CD1c-positive myeloid dendritic cell (primary cell): ENCODE results near the gene SMAD4.
"Not testable (repeated sequence)": the region's sequence is repeated elsewhere in the genome, so short reads cannot be mapped to it uniquely, and the experiment has no call there.

Experiments used
- DNase-seq: peaks from one replicate; pipeline ENCODE4 v3.0.0-alpha.2; 2016; ENCODE audit errors: extremely low spot score

Gene SMAD4

DNA sequence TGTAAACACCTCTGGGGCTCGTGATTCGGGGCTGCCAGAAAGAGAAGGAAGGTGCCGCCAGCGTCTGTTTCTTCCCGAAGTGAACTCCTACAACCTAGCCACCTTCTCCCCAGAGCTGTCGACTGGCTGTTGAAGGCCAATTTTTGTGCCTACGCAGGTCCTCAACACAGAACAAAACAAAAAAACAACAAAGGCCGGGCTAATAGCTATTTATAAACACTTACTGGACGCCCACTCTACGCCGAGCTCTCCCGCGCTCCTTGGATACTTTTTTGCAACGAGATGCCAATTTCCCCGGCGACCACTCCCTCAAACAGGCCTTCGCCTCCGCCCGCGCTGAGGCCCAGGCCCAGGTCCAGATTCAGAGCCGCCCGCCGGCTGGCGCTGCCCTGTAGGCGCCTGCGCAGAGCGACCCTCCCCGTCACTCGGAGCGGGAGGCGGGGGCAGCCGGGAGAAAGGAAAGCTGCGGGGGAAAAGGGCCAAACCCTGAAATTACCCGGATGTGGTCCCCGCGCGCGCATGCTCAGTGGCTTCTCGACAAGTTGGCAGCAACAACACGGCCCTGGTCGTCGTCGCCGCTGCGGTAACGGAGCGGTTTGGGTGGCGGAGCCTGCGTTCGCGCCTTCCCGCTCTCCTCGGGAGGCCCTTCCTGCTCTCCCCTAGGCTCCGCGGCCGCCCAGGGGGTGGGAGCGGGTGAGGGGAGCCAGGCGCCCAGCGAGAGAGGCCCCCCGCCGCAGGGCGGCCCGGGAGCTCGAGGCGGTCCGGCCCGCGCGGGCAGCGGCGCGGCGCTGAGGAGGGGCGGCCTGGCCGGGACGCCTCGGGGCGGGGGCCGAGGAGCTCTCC, at the start of gene SMAD4:
SMAD4 (plus strand) TSS at position 520 of the 843 bp plus-strand sequence. CDS start 16,834 bp downstream, outside the sequence.
- DNase-seq: peak; percentile 98

DNA sequence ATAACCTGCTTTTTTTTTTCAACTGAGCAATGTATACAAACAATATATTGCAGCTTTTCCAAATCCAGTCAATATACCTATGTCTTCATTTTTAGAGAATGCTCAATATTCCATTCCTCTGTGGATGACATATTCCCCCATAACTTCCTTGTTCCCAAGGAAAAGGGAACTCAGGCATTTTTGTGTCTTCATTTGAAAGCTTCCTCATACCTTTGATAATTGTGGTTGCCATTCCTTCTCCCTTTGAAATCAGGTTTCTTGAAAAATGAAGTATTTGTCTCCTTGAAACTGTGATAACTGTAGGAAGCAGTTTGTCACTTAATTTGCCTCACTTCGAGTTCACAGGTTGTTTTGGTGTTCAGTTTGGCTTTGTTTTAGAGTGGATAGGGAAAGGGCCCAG, 48.6 kb upstream of the SMAD4 start:
- peak; percentile 8 for DNase-seq

DNA sequence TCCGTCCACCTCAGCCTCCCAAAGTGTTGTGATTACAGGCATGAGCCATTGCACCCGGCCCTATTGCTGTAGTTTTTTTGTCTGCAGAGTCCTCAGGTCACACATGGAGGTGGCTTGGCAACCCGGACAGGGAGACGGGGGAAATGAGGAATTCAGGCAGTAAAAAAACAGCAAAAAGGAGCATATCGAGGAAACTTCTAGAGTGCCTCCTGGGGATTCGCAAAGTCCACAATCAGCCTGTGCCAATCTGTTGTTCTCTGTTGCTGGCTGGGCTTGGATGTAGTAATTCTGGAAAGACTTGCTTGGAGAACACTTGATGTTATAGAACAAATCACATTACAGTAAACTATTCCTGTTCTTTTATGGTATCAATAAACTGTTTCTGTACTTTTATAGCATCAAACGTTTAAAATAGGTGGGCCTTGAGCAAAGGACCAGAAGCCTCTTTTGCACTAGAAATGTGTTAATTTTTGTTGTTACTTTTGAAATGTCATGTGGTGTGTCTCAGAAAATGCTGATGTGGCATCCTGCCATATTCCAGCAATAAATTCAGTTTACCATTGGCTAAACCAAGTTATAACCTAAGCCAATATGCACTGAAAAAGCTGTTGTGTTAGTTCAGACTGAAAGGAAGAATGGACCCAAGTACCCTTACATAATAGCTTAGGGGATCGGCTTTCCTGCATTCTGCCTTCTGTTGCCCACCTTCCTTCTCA, 47.8 kb upstream of the SMAD4 start:
- no peak for DNase-seq

GRCh38 chr18:50982802-50983179, 47.2 kb upstream of the SMAD4 start:
- DNase-seq: no peak

- no peak for DNase-seq
Measured at GRCh38 chr18:50986360-50987087, 43.5 kb upstream of the SMAD4 start.

DNA sequence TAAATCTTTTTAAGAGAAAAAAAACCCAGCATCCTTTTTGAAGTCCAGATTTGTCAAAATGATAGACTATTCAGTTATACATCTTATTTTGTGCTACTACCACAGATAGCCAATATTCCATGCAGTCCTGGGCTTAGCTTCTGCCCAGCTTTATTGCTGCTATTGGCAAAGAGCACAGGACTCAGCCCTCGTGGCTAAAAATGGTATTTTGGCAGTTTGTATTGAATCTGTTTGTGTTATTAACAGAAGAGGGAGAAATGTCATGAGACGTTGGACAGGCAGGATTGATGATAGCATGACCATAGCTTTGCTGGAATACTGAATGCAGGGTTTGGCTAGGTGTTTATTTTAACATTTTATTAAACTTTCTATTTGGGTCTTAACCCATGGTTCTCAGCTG, 42.8 kb upstream of the SMAD4 start:
- no peak for DNase-seq

GRCh38 chr18:50989711-50990110, 40.3 kb upstream of the SMAD4 start:
- no peak for DNase-seq

- DNase-seq: no peak
Measured at GRCh38 chr18:50992351-50992762, 37.7 kb upstream of the SMAD4 start.

DNA sequence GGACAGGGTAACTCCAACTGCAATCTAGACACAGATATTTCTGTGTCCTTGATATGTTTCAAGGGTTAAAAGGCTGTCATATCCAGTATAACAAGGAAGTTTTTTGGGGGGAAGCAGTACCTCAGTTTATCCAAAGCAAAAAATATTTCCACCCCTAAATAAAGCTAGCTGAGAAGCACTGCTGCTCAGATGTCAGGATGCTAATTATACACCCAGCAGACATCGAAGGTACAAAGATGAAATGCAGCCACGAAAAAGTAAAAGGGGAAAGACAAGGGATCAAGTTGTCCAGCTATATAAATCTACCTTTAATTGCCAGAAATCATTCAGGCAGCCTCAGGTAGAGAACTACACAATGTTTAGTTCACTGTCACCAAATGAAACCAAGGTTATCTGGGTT, 36.0 kb upstream of the SMAD4 start:
- DNase-seq: no peak

DNA sequence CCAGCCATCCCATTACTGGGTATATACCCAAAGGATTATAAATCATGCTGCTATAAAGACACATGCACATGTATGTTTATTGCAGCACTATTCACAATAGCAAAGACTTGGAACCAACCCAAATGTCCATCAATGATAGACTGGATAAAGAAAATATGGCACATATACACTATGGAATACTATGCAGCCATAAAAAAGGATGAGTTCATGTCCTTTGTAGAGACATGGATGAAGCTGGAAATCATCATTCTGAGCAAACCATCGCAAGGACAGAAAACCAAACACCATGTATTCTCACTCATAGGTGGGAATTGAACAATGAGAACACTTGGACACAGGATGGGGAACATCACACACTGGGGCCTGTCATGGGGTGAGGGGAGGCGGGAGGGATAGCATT, 26.8 kb upstream of the SMAD4 start:
- not testable (repeated sequence) for DNase-seq

DNA sequence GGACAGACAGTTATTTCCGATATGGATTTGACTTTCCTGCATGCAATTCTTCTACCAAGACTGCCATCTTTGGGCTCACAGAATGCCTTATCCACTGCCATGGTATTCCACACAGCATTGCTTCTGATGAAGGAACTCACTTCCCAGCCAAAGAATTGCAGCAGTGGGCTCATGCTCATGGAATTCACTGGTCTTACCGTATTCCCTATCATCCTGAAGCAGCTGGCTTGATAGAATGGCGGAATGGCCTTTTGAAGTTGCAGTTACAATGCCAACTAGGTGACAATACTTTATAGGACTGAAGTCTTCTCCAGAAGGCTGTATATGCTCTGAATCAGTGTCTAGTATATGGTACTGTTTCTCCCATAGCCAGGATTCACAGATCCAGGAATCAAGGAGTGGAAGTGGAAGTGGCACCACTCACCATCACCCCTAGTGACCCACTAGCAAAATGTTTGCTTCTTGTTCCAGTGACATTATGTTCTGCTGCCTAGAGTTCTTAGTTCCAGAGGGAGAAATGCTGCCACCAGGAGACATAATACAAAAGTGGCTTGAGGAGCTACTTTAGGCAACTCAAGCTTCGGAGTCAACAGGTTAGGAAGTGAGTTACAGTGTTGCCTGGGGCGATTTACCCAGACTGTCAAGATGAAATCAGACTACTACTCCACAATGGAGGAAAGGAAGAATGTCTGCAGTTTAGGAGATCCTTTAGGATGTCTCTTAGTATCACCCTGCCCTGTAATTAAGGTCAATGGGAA, 23.8 kb upstream of the SMAD4 start:
- DNase-seq: no peak

DNA sequence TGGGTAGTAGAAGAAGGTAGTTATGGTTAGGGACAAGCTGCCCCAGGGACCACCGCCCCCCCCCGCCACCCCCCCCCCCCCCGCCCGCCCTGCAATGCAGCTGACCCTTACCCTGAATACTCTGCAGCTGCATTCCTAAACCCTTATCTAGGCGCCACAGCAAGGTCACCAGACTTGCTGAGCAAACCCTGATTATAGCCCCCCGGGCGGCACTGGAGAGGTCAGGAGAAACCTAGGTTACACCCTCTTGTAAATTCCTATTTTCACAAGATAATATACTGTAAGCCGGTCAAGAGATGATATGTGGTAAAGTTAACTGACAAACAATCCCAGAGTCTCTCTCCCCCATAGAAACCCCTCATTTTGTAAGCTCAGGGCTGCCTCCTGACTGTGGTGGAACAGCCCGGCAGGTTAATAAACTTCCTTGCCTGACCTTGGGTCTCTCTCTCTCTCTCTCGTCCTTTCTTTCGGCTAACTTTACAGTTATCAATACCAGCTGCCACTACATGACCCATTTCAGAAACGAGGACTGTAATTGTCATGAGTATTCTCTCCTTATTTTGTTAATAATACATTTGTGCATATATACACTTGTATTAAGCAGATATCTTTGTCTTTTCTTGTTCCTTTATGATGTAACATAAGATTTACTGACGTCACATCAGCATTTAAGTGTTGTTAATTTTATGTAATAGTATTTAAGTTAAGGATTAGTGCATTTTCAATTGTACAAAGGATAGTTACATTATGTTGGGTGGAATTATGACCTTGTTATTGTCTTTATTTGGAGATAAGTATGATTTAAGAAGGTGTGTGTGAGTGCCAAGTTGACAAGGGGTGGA, 22.8 kb upstream of the SMAD4 start:
- DNase-seq: no peak

- DNase-seq: no peak
Measured at GRCh38 chr18:51007790-51008139, 22.2 kb upstream of the SMAD4 start.

GRCh38 chr18:51009072-51009471, 20.9 kb upstream of the SMAD4 start:
- DNase-seq: peak; percentile 72

DNA sequence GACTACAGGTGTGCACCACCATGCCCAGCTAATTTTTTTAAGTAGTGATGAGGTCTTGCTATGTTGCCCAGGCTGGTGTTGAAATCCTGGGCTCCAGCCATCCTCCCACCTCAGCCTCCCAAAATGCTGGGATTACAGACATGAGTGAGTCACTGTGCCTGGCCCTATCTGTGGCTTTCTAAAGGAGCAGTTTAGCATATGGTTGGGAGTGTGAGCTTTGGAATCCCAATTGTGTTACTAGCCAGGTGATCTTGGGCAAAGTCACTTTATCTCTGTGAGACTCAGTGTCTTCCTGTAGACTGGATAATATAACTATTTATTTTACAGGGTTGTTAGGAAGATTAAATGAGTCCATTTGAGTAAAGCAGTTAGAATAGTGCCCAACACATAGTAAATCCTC, 19.8 kb upstream of the SMAD4 start:
- no peak for DNase-seq

GRCh38 chr18:51011709-51012108, 18.3 kb upstream of the SMAD4 start:
- DNase-seq: no peak

DNA sequence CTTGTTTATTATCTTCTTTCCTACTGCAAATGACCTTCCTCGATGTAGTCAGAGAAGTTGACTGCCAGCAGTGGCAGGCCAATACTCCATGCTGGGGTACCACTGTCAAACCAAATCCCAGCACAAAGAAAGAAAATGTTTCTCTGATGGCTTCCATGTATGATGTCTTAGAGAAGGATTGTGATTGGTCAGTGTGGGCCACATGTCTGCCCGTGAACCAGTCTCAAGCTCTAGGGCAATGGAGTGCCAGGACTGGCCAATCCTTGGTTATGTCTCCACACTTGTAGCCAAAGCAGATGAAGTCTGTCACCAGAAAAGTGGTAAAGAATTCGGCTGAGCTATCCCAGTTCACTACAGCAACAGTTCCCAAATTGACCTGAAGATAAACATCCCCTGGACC, 17.6 kb upstream of the SMAD4 start:
- DNase-seq: no peak

GRCh38 chr18:51013259-51013658, 16.8 kb upstream of the SMAD4 start:
- DNase-seq: no peak

DNA sequence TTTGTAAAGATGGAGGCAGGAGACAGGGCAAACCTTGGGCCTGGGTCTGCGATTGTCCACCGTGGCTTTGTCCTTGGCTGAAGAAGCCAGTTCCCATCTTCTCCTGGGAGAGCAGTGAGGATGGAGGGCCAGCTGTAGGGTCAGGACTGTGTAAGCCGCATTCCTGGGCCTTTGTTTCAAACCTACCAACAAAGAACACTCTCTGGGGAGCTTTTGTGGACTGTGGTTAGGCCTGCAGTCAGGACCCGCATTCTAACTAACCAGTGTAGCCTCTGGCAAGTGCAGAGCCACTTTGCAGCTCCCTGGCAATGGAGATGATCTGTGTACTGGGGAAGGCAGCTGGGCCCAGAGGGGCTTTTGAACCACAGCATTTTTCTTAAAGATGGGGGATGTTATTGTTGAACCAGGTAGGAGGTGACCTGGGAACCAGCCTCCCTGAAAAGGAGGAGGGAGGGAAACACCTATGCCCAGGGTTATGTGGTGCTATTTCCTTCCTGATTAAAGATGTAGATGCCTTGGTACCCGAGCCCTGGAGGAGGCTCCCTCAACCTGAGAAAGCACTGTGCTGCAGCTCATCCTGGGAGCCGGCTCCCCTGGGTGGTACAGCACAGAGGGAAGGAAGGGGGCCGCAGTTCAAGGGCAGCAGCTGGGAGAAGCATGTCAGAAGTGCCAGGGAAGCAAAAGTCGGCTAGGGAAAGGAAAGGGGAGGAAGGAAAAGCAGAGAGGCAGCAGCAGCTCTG, 12.7 kb upstream of the SMAD4 start:
- DNase-seq: no peak

DNA sequence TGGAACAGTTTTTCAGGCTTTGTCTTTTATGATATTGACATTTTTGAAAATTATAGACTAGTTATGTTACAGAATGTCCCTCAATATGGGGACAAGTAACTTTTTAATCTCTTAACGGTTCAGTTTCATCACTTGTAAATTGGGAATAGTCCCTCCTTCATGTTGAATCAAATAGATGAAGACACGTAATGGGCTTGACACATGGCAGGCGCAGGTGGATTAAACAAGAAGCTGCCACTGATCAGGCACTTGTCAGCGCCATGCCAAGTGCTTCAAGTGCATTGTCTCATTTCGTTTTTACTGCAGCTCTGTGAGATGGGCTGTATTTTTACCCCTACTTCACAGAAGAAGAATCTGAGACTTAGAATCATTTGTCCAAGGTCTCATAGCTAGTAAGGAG, 9.5 kb upstream of the SMAD4 start:
- no peak for DNase-seq
